Spleen (tissue), 7 donors: Measurements from ENCODE around the gene CCDC106.

Experiments used
- CTCF ChIP-seq, 11 experiments: fragments of 200-600 bp in 7 of 11; fragments of 450-650 bp in 4 of 11; sonication (generic) in 4 of 11; IDR thresholded peaks in 8 of 11; conservative IDR thresholded peaks in 3 of 11; 1 replicate in 7 of 11; 2 replicates in 4 of 11; pipeline versions ENCODE4 v1.4.0 to v1.8.0; 2016 to 2021; ENCODE audit warnings: antibody characterized with exemption in 11 of 11, inconsistent platforms in 4 of 11, mild to moderate bottlenecking in 1 of 11
- POLR2A ChIP-seq, 3 donors: fragments of 450-650 bp; IDR thresholded peaks; one replicate each; pipeline ENCODE4 v1.5.1; 2017; ENCODE audit warnings: antibody characterized with exemption in 3 of 3, mild to moderate bottlenecking in 1 of 3
- donor health status: DM: no; HTN: no; CAD: no; lungs with moderate emphysema.
- donor health status: DM: no; HTN: no; CAD: no.
- donor health status: DM: no; HTN: no; CAD: no.

- TF ChIP-seq CTCF (IDR thresholded peaks at IDR 0.05 in 8 of 11, conservative IDR thresholded peaks at IDR 0.05 in 3 of 11) (no peak), POLR2A (IDR thresholded peaks at IDR 0.05) (no peak)
Measured at GRCh38 chr19:55650126-55650557, 2.1 kb downstream of the CCDC106 start.
